SIG-M5 treated with dmso at 0.1 percent for 504 hours (cell line): Measurements from ENCODE around the gene NLRC5.
A peak's percentile ranks its signal among the peaks of the same experiment; 100 is the strongest.

Source experiments
- DNase-seq: peaks from one replicate; lab custom pipeline; 2025; ENCODE audit not compliant: unreplicated experiment; lab: John Stamatoyannopoulos, UW

The NLRC5 gene

GRCh38 chr16:57021757-57022156, 32.4 kb downstream of the NLRC5 start:
- DNase-seq, result no peak

DNA sequence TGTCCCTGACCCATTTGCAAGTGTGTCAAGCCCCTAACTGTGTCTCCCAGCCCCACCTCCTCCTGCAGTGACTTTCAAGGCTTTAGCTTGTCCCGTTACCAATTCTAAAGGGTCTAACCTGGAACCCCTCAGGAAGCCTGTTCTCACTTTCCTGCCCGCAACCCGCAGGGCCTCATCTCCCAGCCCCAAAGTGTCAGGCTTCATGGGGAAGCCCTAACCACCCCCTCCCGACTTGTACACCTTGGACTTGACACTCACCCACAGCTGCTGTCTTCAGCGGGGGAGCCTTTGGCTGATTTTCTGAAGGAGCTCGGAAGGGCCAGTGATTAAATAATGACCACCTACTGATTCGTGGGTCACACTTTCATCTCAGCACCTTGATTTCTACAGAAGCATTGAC, 33.1 kb downstream of the NLRC5 start:
- DNase-seq, result no peak

DNA sequence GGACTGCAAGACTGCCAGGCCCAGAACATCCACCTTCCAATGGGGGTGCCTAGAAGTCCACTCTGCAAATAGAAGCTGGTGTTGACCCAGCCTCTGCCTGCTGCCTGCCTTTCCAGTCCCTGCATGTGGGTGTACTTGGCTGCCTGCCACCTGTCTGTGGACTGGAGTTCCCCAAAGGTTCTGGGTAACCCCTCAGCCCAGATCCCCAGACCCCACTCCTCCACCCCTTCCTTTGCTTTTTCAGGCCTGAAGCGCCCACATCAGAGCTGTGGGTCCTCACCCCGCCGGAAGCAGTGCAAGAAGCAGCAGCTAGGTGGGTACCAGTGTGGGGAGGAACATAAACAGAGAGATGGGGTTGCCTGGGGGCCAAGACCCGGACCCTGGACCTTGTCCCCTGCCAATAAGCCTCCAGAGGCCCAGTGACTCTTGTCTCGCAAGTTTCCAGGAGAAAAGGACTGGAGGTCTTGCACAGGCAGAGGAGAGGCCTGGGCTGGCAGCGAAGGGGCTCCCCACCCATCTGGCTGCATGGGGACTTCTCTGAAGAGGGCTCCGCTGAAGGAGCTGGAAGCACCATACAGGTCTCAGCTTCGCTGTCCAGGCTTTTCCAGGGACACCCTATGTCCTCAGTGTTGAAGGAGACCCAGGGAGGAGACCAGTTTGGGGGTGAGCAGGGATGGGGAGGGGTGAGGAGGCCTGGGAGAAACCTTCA, 34.3 kb downstream of the NLRC5 start:
- no peak for DNase-seq

GRCh38 chr16:57024894-57025680, 35.7 kb downstream of the NLRC5 start:
- no peak for DNase-seq

DNA sequence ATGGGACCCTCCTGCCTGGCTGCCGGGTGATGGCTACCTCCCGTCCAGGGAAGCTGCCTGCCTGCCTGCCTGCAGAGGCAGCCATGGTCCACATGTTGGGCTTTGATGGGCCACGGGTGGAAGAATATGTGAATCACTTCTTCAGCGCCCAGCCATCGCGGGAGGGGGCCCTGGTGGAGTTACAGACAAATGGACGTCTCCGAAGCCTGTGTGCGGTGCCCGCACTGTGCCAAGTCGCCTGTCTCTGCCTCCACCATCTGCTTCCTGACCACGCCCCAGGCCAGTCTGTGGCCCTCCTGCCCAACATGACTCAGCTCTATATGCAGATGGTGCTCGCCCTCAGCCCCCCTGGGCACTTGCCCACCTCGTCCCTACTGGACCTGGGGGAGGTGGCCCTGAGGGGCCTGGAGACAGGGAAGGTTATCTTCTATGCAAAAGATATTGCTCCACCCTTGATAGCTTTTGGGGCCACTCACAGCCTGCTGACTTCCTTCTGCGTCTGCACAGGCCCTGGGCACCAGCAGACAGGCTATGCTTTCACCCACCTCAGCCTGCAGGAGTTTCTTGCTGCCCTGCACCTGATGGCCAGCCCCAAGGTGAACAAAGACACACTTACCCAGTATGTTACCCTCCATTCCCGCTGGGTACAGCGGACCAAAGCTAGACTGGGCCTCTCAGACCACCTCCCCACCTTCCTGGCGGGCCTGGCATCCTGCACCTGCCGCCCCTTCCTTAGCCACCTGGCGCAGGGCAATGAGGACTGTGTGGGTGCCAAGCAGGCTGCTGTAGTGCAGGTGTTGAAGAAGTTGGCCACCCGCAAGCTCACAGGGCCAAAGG, 36.8 kb downstream of the NLRC5 start:
- DNase-seq, result no peak

DNA sequence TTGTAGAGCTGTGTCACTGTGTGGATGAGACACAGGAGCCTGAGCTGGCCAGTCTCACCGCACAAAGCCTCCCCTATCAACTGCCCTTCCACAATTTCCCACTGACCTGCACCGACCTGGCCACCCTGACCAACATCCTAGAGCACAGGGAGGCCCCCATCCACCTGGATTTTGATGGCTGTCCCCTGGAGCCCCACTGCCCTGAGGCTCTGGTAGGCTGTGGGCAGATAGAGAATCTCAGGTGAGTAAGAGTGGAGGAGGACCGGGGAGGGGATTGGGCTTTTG, 37.4 kb downstream of the NLRC5 start:
- no peak for DNase-seq

DNA sequence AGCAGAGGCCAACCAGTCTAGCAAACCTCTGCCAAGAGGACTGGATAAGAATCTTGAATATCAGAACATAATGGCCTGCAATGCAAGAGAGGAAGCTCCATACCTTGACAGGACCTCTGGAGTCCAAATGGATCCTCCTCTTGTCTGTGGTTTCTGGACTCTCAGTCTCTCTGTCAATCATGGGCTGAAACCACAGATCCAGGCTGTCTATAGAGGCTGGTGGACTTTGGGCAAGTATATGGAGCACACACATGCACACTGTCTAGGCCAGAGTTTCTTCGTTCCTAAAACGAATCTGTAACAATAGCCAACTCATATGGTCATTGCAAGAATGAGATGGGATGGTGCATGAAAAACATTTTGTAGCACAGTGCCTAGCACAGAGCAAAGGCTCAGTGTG, 37.7 kb downstream of the NLRC5 start:
- no peak for DNase-seq

DNA sequence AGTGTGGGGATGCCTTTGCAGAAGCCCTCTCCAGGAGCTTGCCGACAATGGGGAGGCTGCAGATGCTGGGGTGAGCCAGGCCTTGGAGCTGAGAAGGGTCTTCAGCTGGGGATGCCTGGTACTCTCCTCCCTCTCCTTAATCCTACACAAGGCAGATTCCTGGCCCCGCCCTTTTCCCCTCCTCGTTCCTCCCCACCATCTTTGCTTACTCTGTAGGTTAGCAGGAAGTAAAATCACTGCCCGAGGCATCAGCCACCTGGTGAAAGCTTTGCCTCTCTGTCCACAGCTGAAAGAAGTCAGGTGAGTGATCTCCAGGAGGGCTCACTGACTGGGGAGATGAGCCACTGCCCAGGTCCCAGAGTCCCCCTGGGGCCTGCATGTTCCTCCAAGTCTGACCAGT, 38.7 kb downstream of the NLRC5 start:
- no peak for DNase-seq

DNA sequence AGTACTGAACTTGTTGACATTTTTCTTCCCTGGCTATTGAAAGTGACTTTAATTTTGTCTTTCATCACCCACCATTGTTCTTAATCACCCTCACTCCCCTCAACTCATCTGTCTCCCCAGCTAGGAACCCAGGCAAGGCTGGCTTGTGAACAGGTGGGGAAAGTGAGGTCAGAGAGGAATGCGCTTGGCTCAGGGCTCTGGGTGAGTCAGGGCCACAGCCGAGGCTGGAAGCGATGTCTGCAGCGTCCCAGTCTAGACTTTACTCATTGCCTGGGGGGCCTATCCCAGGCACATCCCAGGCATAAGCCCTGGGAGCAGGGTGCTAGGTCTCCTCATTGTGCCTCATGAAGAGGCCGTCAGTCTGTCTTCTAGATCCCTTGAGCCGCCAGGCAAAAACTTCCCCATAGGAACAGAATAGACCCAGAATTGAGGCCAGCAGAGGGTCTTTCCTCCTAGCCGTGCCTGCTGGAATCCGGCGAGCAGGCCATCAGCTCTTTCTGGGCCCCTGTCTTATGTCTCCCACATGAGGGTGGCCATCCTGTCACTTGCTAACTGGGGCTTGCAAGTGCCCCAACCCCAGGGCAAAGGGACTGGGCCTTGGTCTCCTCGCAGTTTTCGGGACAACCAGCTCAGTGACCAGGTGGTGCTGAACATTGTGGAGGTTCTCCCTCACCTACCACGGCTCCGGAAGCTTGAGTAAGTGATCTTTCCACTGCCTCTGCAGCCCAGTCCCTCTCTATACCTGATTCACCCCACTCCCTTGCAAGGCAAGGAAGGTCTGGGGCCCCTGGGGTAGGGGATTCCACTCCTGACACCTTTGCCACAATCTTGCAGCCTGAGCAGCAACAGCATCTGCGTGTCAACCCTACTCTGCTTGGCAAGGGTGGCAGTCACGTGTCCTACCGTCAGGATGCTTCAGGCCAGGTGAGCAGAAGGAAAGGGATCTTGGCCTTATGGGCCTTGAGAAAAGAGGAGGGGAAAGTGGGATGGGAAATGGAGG, 40.1 kb downstream of the NLRC5 start:
- no peak for DNase-seq

DNA sequence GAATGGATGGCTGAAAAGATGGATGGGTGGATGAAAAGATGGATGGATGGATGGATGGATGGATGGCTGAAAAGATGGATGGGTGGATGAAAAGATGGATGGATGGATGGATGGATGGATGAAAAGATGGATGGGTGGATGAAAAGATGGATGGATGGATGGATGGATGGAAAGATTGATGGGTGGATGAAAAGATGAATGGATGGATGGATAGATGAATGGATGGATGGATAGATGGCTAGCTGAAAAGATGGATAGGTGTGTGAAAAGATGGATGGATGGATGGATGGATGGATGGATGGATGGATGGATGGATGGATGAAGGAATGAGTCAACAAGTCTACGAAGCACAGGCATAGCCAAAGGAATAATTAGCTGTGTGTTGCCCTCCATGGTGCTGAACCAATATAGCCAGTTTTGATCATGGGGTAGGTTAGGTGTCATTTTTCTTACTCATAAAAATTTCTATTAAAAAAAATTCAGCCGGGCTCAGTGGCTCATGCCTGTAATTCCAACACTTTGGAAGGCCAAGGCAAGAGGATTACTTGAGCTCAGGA, 41.1 kb downstream of the NLRC5 start:
- no peak for DNase-seq

- no peak for DNase-seq
Observed at GRCh38 chr16:57031156-57031555, 41.8 kb downstream of the NLRC5 start.

DNA sequence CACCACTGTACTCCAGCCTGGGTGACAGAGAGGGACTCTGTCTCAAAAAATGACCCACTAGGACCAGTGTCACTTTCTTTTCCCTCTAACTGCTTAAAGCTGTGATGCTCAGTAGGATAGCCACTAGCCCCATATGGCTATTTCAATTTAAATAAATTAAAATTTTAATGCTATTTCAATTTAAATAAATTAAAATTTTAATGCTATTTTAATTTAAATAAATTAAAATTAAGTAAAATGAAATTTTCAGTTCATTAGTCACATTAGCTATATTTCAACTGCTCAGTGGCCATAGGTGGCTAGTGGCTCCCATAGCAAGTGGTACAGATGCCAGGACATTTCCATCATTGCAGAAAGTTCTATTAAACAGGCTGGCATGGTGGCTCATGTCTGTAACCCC, 43.0 kb downstream of the NLRC5 start:
- no peak for DNase-seq

DNA sequence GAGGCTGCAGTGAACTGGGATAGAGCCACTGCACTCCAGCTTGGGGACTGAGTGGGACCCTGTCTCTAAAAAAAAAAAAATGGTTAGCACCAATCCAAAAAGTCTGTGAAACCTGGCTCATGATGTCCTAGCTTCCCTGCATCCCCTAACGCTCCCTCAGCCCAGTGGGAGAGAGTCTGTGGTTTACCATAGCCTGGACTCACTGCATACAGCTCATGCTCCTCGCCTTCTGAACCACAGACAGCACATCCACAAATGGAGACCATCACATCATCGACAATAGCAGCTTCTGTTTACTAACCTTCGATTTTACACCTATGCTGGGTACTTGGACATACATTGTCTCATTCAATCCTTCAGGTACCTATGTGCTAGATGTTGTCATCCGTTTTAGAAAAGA, 43.6 kb downstream of the NLRC5 start:
- no peak for DNase-seq

- no peak for DNase-seq
Observed at GRCh38 chr16:57036315-57036714, 47.0 kb downstream of the NLRC5 start.

DNA sequence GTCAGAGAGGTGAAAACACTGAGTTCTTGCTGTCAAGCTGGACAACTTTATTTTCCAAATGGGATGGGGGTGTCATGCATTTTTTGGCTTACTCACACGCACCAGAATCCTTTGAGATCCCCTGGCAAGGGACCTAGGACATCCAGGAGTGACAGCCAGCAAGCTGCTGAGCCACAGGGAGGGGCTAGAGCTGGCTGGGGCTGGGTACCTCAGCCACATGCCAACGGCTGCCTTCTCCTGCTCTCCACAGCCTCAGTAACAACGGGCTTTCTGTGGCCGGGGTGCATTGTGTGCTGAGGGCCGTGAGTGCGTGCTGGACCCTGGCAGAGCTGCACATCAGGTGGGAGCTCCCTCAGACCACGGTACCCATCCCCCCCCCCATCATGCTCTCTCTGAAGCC, 47.6 kb downstream of the NLRC5 start:
- DNase-seq, result no peak

DNA sequence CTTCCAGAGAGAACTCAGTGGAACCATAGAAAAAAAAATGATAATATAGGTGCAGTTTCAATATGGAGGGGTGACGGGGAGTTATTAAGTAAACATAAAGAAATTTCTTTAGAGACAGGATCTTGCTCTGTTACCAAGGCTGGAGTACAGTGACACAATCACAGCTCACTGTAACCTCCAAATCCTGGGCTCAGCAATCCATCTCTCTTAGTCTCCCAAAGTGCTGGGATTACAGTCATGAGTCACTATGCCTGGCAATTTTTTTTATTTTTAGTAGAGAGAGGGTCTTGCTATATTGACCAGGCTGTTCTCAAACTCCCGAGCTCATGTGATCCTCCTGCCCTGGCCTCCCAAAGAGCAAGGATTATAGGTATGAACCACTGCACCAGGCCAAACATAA, 48.8 kb downstream of the NLRC5 start:
- DNase-seq, result no peak

DNA sequence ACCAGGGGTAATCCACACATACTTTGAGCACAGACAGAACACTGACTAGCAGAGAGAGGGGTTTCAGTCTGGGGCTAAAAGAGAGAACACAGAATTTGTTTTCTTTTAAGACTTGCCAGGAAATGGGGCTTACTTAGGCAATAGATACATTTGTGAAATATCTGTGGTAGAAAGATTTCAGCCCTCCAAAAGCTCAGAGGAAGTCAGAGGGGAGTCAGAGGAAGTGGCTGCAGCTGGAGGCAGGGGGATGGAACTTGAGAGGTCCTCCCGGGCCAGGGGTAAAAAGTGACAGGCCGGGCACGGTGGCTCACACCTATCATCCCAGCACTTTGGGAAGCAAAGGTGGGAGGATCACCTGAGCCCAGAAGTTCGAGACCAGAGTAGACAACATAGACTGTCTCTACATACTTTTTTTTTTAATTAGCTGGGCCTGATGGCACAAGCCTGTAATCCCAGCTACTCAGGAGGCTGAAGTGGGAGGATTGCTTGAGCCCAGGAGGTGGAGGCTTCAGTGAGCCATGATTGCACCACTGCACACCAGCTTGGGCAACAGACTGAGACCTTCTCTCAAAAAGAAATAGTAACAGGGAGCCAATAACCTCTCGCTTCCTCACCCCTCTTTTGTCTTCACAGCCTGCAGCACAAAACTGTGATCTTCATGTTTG, 49.9 kb downstream of the NLRC5 start:
- DNase-seq, result peak; percentile 96

DNA sequence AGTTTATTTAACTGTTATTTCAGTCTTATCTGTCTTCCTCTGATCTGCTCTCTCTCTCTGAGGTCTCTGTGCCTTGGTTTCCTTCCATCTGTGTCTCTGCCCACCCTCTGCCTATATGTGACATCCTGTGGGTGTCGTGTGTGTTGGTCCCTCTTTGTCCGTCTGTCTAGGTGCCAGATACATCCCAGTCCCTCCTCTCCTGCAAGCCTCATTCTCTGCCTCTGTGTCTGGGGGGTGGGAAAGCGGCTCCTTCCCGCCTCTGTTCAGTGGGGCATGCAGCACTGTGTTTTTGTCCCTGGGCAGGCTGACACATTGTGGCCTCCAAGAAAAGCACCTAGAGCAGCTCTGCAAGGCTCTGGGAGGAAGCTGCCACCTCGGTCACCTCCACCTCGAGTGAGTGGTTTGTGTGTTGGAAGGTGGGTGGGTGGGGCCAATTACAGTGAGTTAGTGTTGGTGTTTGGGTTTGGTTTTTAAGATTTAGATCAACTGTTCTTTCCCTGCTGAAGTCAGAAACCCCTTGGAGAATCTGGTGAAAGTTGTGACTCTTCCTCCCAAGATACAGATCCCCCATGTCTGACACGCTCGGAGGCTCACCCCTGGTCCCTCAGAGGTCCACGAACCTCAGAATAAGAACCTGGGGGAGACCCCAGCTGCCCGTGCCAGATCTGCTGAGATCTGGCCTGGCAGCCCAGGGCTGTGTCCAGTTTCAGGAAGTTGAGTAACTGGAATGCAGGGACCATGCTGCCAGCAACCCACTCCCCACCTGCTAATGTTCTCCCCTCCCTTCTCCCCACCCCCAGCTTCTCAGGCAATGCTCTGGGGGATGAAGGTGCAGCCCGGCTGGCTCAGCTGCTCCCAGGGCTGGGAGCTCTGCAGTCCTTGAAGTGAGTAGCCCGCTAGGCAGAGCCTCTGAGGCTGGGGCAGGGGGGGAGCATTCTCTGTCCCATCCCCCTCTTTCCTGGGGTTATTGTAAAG, 52.1 kb downstream of the NLRC5 start:
- peak; percentile 40 for DNase-seq
